Endothelial cell of umbilical vein (primary cell): ENCODE measurements around the gene SEPTIN3. TPM values are rescaled to one million over a fixed set of nuclear protein-coding genes. Genes with fewer than 3 reads are reported as not detected.

ENCODE experiments used
- BruUV-seq: library from RNA; stranded (reverse); fragments of 400-500 nt; replicated peaks from 2 replicates; lab custom pipeline; 2021; lab: Mats Ljungman, UMichigan
- CTCF ChIA-PET: fragments of 300-600, 350-600 bp; sonication (Branson Sonifier 250); formaldehyde crosslinking; loops from one replicate; lab custom pipeline; 2021; ENCODE audit warnings: antibody characterized with exemption, inconsistent platforms; lab: Charles Lee
- POLR2A ChIA-PET: fragments of 300-600, 350-600 bp; sonication (Branson Sonifier 250); formaldehyde crosslinking; loops from one replicate; lab custom pipeline; 2021; ENCODE audit warnings: antibody characterized with exemption, inconsistent platforms; lab: Charles Lee
- DNase-seq: peaks from one replicate; pipeline ENCODE4 v3.0.0-alpha.2; 2011; ENCODE audit warnings: low read depth, low spot score
- FAIRE-seq: peaks from 2 replicates; lab custom pipeline; 2011; peaks lifted over from hg19 to GRCh38; lab: Jason Lieb, UNC
- H2AFZ ChIP-seq: 2 replicates; pipeline ENCODE4 v1.6.0; 2012; ENCODE audit warnings: low read depth, low read length, control low read depth, inconsistent platforms
- H3K27ac ChIP-seq: 2 replicates; pipeline ENCODE4 v1.5.1; 2011; ENCODE audit warnings: low read depth, mild to moderate bottlenecking, control low read depth, low read length, moderate library complexity; ENCODE audit not compliant: insufficient read depth
- H3K27me3 ChIP-seq, 2 experiments: 2 replicates each; pipeline versions ENCODE4 v1.6.0 to v1.6.1; 2011; ENCODE audit warnings: low read length in 2 of 2, mixed read lengths in 1 of 2; ENCODE audit not compliant: control insufficient read depth in 2 of 2, insufficient read depth in 2 of 2
- H3K36me3 ChIP-seq, 2 experiments: 2 replicates in 1 of 2; 3 replicates in 1 of 2; pipeline ENCODE4 v1.5.1; 2011; ENCODE audit warnings: low read length in 2 of 2, mild to moderate bottlenecking in 1 of 2, moderate library complexity in 1 of 2; ENCODE audit not compliant: control insufficient read depth in 2 of 2, insufficient read depth in 2 of 2; ENCODE audit errors: extremely low read depth in 1 of 2
- H3K4me1 ChIP-seq: 3 replicates; pipeline ENCODE4 v1.5.1; 2011; ENCODE audit warnings: mild to moderate bottlenecking, low read length; ENCODE audit not compliant: control insufficient read depth, insufficient read depth; ENCODE audit errors: extremely low read depth
- H3K4me2 ChIP-seq: 2 replicates; pipeline ENCODE4 v1.6.1; 2011; ENCODE audit warnings: low read length, control low read depth, mixed read lengths; ENCODE audit not compliant: insufficient read depth
- H3K4me3 ChIP-seq, 3 experiments: fragments of 200-600 bp in 1 of 3; sonication (generic), shearing (Covaris generic) in 1 of 3; replicated peaks in 1 of 3; 2 replicates each; pipeline ENCODE4 v1.5.1; 2011 to 2016; ENCODE audit warnings: control low read depth in 3 of 3, low read length in 3 of 3, mild to moderate bottlenecking in 2 of 3, inconsistent platforms in 1 of 3, low read depth in 1 of 3, moderate library complexity in 1 of 3; ENCODE audit not compliant: insufficient read depth in 1 of 3
- H3K79me2 ChIP-seq: 2 replicates; pipeline ENCODE4 v1.6.0; 2012; ENCODE audit warnings: low read length, inconsistent platforms; ENCODE audit not compliant: control insufficient read depth, insufficient read depth
- H3K9ac ChIP-seq: replicated peaks from 2 replicates; pipeline ENCODE3; 2011; ENCODE audit warnings: low read length, control low read depth; ENCODE audit not compliant: insufficient read depth; ENCODE audit errors: extremely low read depth
- H3K9me1 ChIP-seq: replicated peaks from 3 replicates; pipeline ENCODE4 v1.6.0; 2011; ENCODE audit warnings: mild to moderate bottlenecking, low read length; ENCODE audit not compliant: control insufficient read depth, insufficient read depth; ENCODE audit errors: extremely low read depth
- H3K9me3 ChIP-seq: replicated peaks from 2 replicates; pipeline ENCODE4 v1.5.1; 2012; ENCODE audit warnings: low read length, inconsistent platforms; ENCODE audit not compliant: control insufficient read depth, insufficient read depth
- H4K20me1 ChIP-seq: replicated peaks from 2 replicates; pipeline ENCODE3; 2011; ENCODE audit warnings: mild to moderate bottlenecking, low read length; ENCODE audit not compliant: control insufficient read depth, insufficient read depth; ENCODE audit errors: extremely low read depth
- EZH2 ChIP-seq: IDR thresholded peaks from 2 replicates; pipeline ENCODE4 v1.6.1; 2012; ENCODE audit warnings: borderline replicate concordance, low read depth, mild to moderate bottlenecking, moderate library complexity, low read length, inconsistent platforms; ENCODE audit not compliant: severe bottlenecking
- FOS ChIP-seq: IDR thresholded peaks from 2 replicates; pipeline ENCODE4 v1.6.1; 2011; ENCODE audit warnings: mild to moderate bottlenecking, low read length, moderate library complexity, borderline replicate concordance; ENCODE audit not compliant: insufficient read depth
- GATA2 ChIP-seq: IDR thresholded peaks from 2 replicates; pipeline ENCODE4 v1.7.0; 2011; ENCODE audit warnings: low read depth, mild to moderate bottlenecking, moderate library complexity, mixed read lengths, low read length; ENCODE audit not compliant: insufficient read length, insufficient read depth
- JUN ChIP-seq: IDR thresholded peaks from 2 replicates; pipeline ENCODE4 v1.6.1; 2011; ENCODE audit warnings: borderline replicate concordance, low read depth; ENCODE audit not compliant: insufficient read length, insufficient read depth
- MYC ChIP-seq: IDR thresholded peaks from one replicate; pipeline ENCODE4 v1.6.1; 2011; ENCODE audit warnings: mild to moderate bottlenecking, low read depth, low read length
- POLR2A ChIP-seq: IDR thresholded peaks from 2 replicates; pipeline ENCODE4 v1.6.1; 2012; ENCODE audit warnings: low read depth, mild to moderate bottlenecking, control low read depth, low read length
- POLR2AphosphoS5 ChIP-seq: IDR thresholded peaks from 2 replicates; pipeline ENCODE4 v1.6.1; 2012; ENCODE audit warnings: low read depth, mild to moderate bottlenecking, control low read depth, low read length, moderate library complexity; ENCODE audit not compliant: insufficient read depth
- dilution Hi-C: fragments of 300-500 bp; cut with MboI; formaldehyde crosslinking; loops from one replicate; pipeline ENCODE4 v1.15.0; 2019; ENCODE audit warnings: low sequenced_read_pairs; ENCODE audit not compliant: extremely low pct_ligation_motif_present
- intact Hi-C: fragments of 100-400 bp; cut with micrococcal nuclease; formaldehyde crosslinking; loops from one replicate; pipeline ENCODE4 v1.10.0; 2022
- polyA plus RNA-seq, 4 experiments: library from polyadenylated mRNA; depleted of rRNA in 3 of 4; stranded (reverse) in 3 of 4; unstranded in 1 of 4; fragments of >200 nt; gene quantifications; 2 replicates each; pipeline versions ENCODE4 v1.2.1 to v1.2.3, GENCODE V29; 2011 to 2012; ENCODE audit warnings: missing spikeins in 1 of 4
- total RNA-seq: library from RNA; stranded (reverse); gene quantifications from 2 replicates; pipeline ENCODE4 v1.2.3, GENCODE V29; 2021
- TF ChIP-seq, protein P1 (sequence below), 2 donors: IDR thresholded peaks; 1 replicate in 1 of 2; 2 replicates in 1 of 2; pipeline ENCODE4 v1.5.1; 2011; ENCODE audit warnings: low read length in 2 of 2, mild to moderate bottlenecking in 2 of 2, moderate library complexity in 2 of 2, control low read depth in 1 of 2, inconsistent platforms in 1 of 2, low read depth in 1 of 2; ENCODE audit not compliant: insufficient read depth in 1 of 2; ENCODE audit errors: extremely low read depth in 1 of 2
- TF ChIP-seq, protein P2 (sequence below): IDR thresholded peaks from 2 replicates; pipeline ENCODE4 v1.6.1; 2011; ENCODE audit not compliant: insufficient read depth, insufficient read length

SEPTIN3 gene
- total and polyA plus RNA-seq, 2 donors (not counting 3 experiments of a cell fraction or from before 2014, with no cell fraction given): 0.08 to 0.18 TPM

DNA sequence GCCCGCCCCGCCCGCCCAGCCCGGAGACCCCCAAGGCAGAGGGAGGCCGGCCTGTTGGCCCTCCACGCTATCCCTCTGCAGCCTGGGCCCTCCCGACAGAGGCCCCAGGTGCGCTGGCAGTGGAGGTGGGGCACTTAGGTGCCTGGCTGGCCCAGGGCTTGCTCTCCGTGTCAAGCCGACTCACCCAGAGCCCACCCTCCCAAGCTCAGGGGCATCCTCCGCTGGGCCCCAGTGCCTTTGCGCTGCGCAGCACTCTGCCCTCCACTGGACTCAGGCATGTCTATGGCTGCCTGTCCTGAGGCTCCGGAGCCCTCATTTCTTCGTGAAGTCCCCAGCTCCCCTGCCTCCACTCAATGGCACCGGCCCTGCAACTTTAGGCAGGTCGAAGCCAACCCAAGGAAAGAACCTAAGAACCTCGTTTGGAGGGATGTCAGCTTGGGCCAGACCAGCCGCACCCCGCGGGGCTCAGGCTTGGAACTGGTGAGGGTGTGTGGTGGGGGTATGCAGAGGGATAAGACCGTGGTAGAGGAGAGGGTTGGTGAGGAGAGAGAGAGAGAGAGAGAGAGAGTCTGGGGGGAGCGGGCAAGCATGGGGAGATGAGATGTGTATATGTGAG is 11.2 kb upstream of the SEPTIN3 start:
- dilution Hi-C loops (no loop called here), intact Hi-C loops (loop anchor here (5.0 kb wide), 1 partner anchor 136 kb away; no protein-coding TSS in a partner anchor)
- no peak overlapping the region for H3K4me3 ChIP-seq
- no peaks in the 10 kb centered on the region for H3K4me1 ChIP-seq
- POLR2A ChIA-PET: no interaction called here
- TF ChIP-seq MYC (no peak), GATA2 (no peak), POLR2A (no peak), POLR2AphosphoS5 (no peak), FOS (no peak), EZH2 (no peak), JUN (no peak)
- TF ChIP-seq, protein P1, sequence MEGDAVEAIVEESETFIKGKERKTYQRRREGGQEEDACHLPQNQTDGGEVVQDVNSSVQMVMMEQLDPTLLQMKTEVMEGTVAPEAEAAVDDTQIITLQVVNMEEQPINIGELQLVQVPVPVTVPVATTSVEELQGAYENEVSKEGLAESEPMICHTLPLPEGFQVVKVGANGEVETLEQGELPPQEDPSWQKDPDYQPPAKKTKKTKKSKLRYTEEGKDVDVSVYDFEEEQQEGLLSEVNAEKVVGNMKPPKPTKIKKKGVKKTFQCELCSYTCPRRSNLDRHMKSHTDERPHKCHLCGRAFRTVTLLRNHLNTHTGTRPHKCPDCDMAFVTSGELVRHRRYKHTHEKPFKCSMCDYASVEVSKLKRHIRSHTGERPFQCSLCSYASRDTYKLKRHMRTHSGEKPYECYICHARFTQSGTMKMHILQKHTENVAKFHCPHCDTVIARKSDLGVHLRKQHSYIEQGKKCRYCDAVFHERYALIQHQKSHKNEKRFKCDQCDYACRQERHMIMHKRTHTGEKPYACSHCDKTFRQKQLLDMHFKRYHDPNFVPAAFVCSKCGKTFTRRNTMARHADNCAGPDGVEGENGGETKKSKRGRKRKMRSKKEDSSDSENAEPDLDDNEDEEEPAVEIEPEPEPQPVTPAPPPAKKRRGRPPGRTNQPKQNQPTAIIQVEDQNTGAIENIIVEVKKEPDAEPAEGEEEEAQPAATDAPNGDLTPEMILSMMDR (IDR thresholded peaks at IDR 0.05; ENCODE audit: extremely low read depth in 1 of 2, insufficient read depth in 1 of 2, low read depth in 1 of 2, low read length in 2 of 2): no peak
- TF ChIP-seq, protein P2, sequence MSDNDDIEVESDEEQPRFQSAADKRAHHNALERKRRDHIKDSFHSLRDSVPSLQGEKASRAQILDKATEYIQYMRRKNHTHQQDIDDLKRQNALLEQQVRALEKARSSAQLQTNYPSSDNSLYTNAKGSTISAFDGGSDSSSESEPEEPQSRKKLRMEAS: no peak
- no peak for DNase-seq
- H4K20me1 ChIP-seq: no peaks in the 10 kb centered on the region
- H3K27me3 ChIP-seq: no peaks in the 10 kb centered on the region
- no peak overlapping the region for H3K4me2 ChIP-seq
- H3K79me2 ChIP-seq: no peaks in the 10 kb centered on the region
- no peaks in the 10 kb centered on the region for H3K36me3 ChIP-seq
- no peaks in the 10 kb centered on the region for H3K9me1 ChIP-seq
- no peaks in the 10 kb centered on the region for H3K9me3 ChIP-seq
- BruUV-seq: no TSS peak
- CTCF ChIA-PET: interaction anchor here (3.3 kb wide), 1 partner anchor 261 kb away, joined by 15 read pairs; no protein-coding TSS in a partner anchor
- no peak for FAIRE-seq
- peak overlapping the region; percentile 65 for H2AFZ ChIP-seq
- H3K27ac ChIP-seq: no peak overlapping the region
- H3K9ac ChIP-seq: no peak overlapping the region
